GM12864 (cell line): ENCODE results near the gene TMPRSS9.
A peak's percentile ranks its signal among the peaks of the same experiment; 100 is the strongest.

Source experiments
- DNase-seq: peaks from one replicate; pipeline ENCODE4 v3.0.0-alpha.2; 2011; ENCODE audit warnings: low read depth
- H3K4me3 ChIP-seq: 2 replicates; pipeline ENCODE4 v1.5.1; 2011; ENCODE audit warnings: mild to moderate bottlenecking, low read depth, low read length, control low read depth
- CTCF ChIP-seq: IDR thresholded peaks from 2 replicates; pipeline ENCODE4 v1.5.1; 2011; ENCODE audit warnings: low read depth, mild to moderate bottlenecking, moderate library complexity, low read length, control low read depth, inconsistent platforms; ENCODE audit errors: missing control alignments

The TMPRSS9 gene

GRCh38 chr19:2474232-2475017 lies 114.4 kb downstream of the TMPRSS9 start:
- DNase-seq = no peak
- peak overlapping the region; percentile 90 for H3K4me3 ChIP-seq
- TF ChIP-seq CTCF = peak; percentile 79

- TF ChIP-seq CTCF = peak; percentile 3
- no peak for DNase-seq
- H3K4me3 ChIP-seq = peak overlapping the region; percentile 90
Measured at GRCh38 chr19:2475018-2475701, 115.1 kb downstream of the TMPRSS9 start.
